K562 (cell line): ENCODE data around the gene NEDD4L. TPM values are rescaled to one million over a fixed set of nuclear protein-coding genes. Genes with fewer than 3 reads are reported as not detected.
A peak's percentile ranks its signal among the peaks of the same experiment; 100 is the strongest.

Experiments
- ARNT ChIP-seq, 2 experiments: fragments of 450-650 bp; IDR thresholded peaks; 2 replicates each; pipeline ENCODE4 v1.6.1; 2016; ENCODE audit warnings: mild to moderate bottlenecking in 1 of 2
- ATF7 ChIP-seq: fragments of 450-650 bp; IDR thresholded peaks from 2 replicates; pipeline ENCODE4 v1.7.1; 2014; ENCODE audit warnings: mild to moderate bottlenecking, moderate library complexity
- BACH1 ChIP-seq: fragments of 200-800 bp; sonication (Bioruptor generic); IDR thresholded peaks from 2 replicates; pipeline ENCODE4 v1.6.1; 2016; ENCODE audit warnings: missing genetic modification characterization, missing compliant biosample characterization
- CBFA2T2 ChIP-seq: fragments of 450-650 bp; conservative IDR thresholded peaks from 2 replicates; pipeline ENCODE4 v1.6.1; 2017; ENCODE audit warnings: mild to moderate bottlenecking
- CREB1 ChIP-seq, 2 experiments: sonication (generic) in 1 of 2; formaldehyde crosslinking in 1 of 2; IDR thresholded peaks; 2 replicates each; pipeline versions ENCODE4 v1.6.1 to v1.8.0; 2012 to 2022; ENCODE audit warnings: inconsistent platforms in 1 of 2, mild to moderate bottlenecking in 1 of 2, missing genetic modification reagents in 1 of 2, moderate library complexity in 1 of 2
- EP300 ChIP-seq: IDR thresholded peaks from 2 replicates; pipeline ENCODE4 v1.6.1; 2012; ENCODE audit warnings: low read length, improper control_type of control experiment
- HNRNPL ChIP-seq: fragments of 200-400 bp; formaldehyde crosslinking; IDR thresholded peaks from 2 replicates; pipeline ENCODE4 v1.6.1; 2017; ENCODE audit warnings: low read depth, mild to moderate bottlenecking, low read length
- KAT8 ChIP-seq: fragments of 450-650 bp; IDR thresholded peaks from 2 replicates; pipeline ENCODE4 v1.6.1; 2016; ENCODE audit warnings: low read depth, mild to moderate bottlenecking
- L3MBTL2 ChIP-seq: fragments of 450-650 bp; IDR thresholded peaks from 2 replicates; pipeline ENCODE4 v1.6.1; 2016; ENCODE audit warnings: mild to moderate bottlenecking, moderate library complexity
- LARP7 ChIP-seq: fragments of 450-650 bp; IDR thresholded peaks from 2 replicates; pipeline ENCODE4 v1.6.1; 2016
- MAFF ChIP-seq: IDR thresholded peaks from 2 replicates; pipeline ENCODE4 v1.6.1; 2012; ENCODE audit warnings: low read length, improper control_type of control experiment
- MIER1 ChIP-seq: fragments of 450-650 bp; IDR thresholded peaks from 2 replicates; pipeline ENCODE4 v1.6.1; 2016; ENCODE audit warnings: antibody characterized with exemption, mild to moderate bottlenecking, low read depth
- NBN ChIP-seq: fragments of 450-650 bp; IDR thresholded peaks from 2 replicates; pipeline ENCODE4 v1.6.1; 2016; ENCODE audit warnings: low read depth, mild to moderate bottlenecking
- NCOR1 ChIP-seq: fragments of 450-650 bp; IDR thresholded peaks from 2 replicates; pipeline ENCODE4 v1.6.1; 2016; ENCODE audit warnings: mild to moderate bottlenecking, moderate library complexity
- NFE2L1 ChIP-seq: fragments of 450-650 bp; IDR thresholded peaks from 2 replicates; pipeline ENCODE4 v1.6.1; 2016; ENCODE audit warnings: missing genetic modification characterization, low read depth, mild to moderate bottlenecking, missing compliant biosample characterization, moderate library complexity, borderline replicate concordance
- POLR2AphosphoS5 ChIP-seq: IDR thresholded peaks from 2 replicates; pipeline ENCODE4 v1.6.1; 2011; ENCODE audit warnings: mild to moderate bottlenecking, low read depth, low read length, moderate library complexity; ENCODE audit not compliant: control insufficient read depth, insufficient read depth
- SMARCA4 ChIP-seq: fragments of 450-650 bp; IDR thresholded peaks from 2 replicates; pipeline ENCODE4 v1.6.1; 2016
- SMARCB1 ChIP-seq: IDR thresholded peaks from 2 replicates; pipeline ENCODE4 v1.6.1; 2011; ENCODE audit warnings: improper control_type of control experiment, low read depth; ENCODE audit not compliant: insufficient read length
- SREBF1 ChIP-seq: fragments of 150-350 bp; IDR thresholded peaks from 2 replicates; pipeline ENCODE4 v1.6.1; 2014; ENCODE audit warnings: antibody characterized with exemption, low read depth, low read length, borderline replicate concordance
- STAT6 ChIP-seq: sonication (generic); formaldehyde crosslinking; IDR thresholded peaks from 2 replicates; pipeline ENCODE4 v1.8.1; 2023; ENCODE audit warnings: mild to moderate bottlenecking, missing genetic modification reagents
- TBL1XR1 ChIP-seq, 2 experiments: IDR thresholded peaks; 2 replicates each; pipeline ENCODE4 v1.6.1; 2012; ENCODE audit warnings: improper control_type of control experiment in 2 of 2, low read length in 2 of 2, mild to moderate bottlenecking in 1 of 2
- TCF3 ChIP-seq: sonication (generic); formaldehyde crosslinking; IDR thresholded peaks from 2 replicates; pipeline ENCODE4 v1.4.0; 2020; ENCODE audit warnings: mild to moderate bottlenecking, missing genetic modification reagents
- TEAD2 ChIP-seq: fragments of 450-650 bp; IDR thresholded peaks from 2 replicates; pipeline ENCODE4 v1.6.1; 2016; ENCODE audit warnings: missing genetic modification characterization, control low read depth, missing compliant biosample characterization
- ZNF121 ChIP-seq: sonication (generic); formaldehyde crosslinking; conservative IDR thresholded peaks from 2 replicates; pipeline ENCODE4 v1.8.0; 2022; ENCODE audit warnings: missing genetic modification reagents
- ZNF263 ChIP-seq: sonication (generic); formaldehyde crosslinking; IDR thresholded peaks from 2 replicates; pipeline ENCODE4 v1.8.0; 2022; ENCODE audit warnings: mild to moderate bottlenecking, missing genetic modification reagents, borderline replicate concordance
- ZNF280B ChIP-seq: fragments of 250-450 bp; sonication (Bioruptor Pico); IDR thresholded peaks from 2 replicates; pipeline ENCODE4 v1.5.1; 2021; ENCODE audit warnings: mild to moderate bottlenecking
- ZNF551 ChIP-seq: fragments of 250-450 bp; sonication (Bioruptor Pico); IDR thresholded peaks from 2 replicates; pipeline ENCODE4 v1.5.0; 2021; ENCODE audit warnings: mild to moderate bottlenecking, moderate library complexity
- ZNF77 ChIP-seq: fragments of 250-450 bp; sonication (Bioruptor Pico); IDR thresholded peaks from 2 replicates; pipeline ENCODE4 v1.5.0; 2020
- polyA plus RNA-seq, 8 experiments: library from polyadenylated mRNA; depleted of rRNA in 4 of 8; stranded (reverse) in 5 of 8; unstranded in 3 of 8; fragments of >200 nt; fragmentation: Nextera tagmentation in 2 of 8; fragmentation: Illumina TruSeq in 1 of 8; extraction: Ambion mirVana in 2 of 8; extraction: Trizol in 1 of 8; gene quantifications; 2 replicates each; pipeline versions ENCODE4 v1.2.1 to v1.2.3, GENCODE V29; 2011 to 2014; ENCODE audit warnings: inconsistent platforms in 1 of 8, missing spikeins in 1 of 8
- total RNA-seq, 7 experiments: library from RNA; depleted of rRNA in 6 of 7; stranded (reverse); fragments of >200 nt in 6 of 7; fragmentation: Illumina TruSeq in 2 of 7; extraction: Trizol in 2 of 7; gene quantifications; 2 replicates each; pipeline versions ENCODE4 v1.2.1 to v1.2.3, GENCODE V29; 2011 to 2021; ENCODE audit warnings: low replicate concordance in 1 of 7

The NEDD4L gene
- total and polyA plus RNA-seq, 9 of the 15 experiments (the other 6 are each of a cell fraction or from before 2014, with no cell fraction given): 8.1 to 33.4 (median 19.9) TPM

GRCh38 chr18:58117786-58118403 lies 73.9 kb downstream of the NEDD4L start (continued):
- TF ChIP-seq MAFF (peak; percentile 53; the same call in 1 of the 2 replicates), LARP7 (no peak), ZNF263 (CRISPR knock-in tag) (no peak), ATF7 (0 out of 2 replicates have a peak, but pooled peaks have one; percentile 42), ZNF77 (CRISPR knock-in tag) (no peak), ARNT (IDR thresholded peaks at IDR 0.05) (peak in 1 of 2 experiments; percentile 46; a peak in 1 of 4 replicates), SMARCB1 (no peak), ZNF121 (no peak), SMARCA4 (peak; percentile 81), HNRNPL (no peak), CBFA2T2 (peak; percentile 87), POLR2AphosphoS5 (peak; percentile 55; the same call in 1 of the 2 replicates), NCOR1 (peak; percentile 72), BACH1 (tag) (peak; percentile 67; the same call in 1 of the 2 replicates), ZNF551 (CRISPR knock-in tag) (no peak), KAT8 (no peak), NBN (no peak), NFE2L1 (tag) (no peak), TBL1XR1 (IDR thresholded peaks at IDR 0.05; ENCODE audit: low read length in 2 of 2) (no peak; a peak in 1 of 4 replicates), CREB1 (IDR thresholded peaks at IDR 0.05) (peak; percentile 88), CREB1 (CRISPR knock-in tag; IDR thresholded peaks at IDR 0.05) (peak; percentile 85), MIER1 (no peak), L3MBTL2 (peak; percentile 86), EP300 (peak; percentile 75), ZNF280B (CRISPR knock-in tag) (no peak), SREBF1 (no peak), TCF3 (peak; percentile 90), TEAD2 (tag) (no peak), STAT6 (CRISPR knock-in tag) (no peak)
